BLaER1 (cell line): ENCODE measurements around the gene EMILIN2.

Source experiments
- H3K27ac ChIP-seq: shearing (Covaris generic); formaldehyde crosslinking; 2 replicates; pipeline ENCODE4 v1.8.1; 2022
- H3K27me3 ChIP-seq: shearing (Covaris generic); formaldehyde crosslinking; 2 replicates; pipeline ENCODE4 v1.8.1; 2022
- H3K36me3 ChIP-seq: shearing (Covaris generic); formaldehyde crosslinking; 2 replicates; pipeline ENCODE4 v1.8.1; 2022
- H3K4me1 ChIP-seq: shearing (Covaris generic); formaldehyde crosslinking; 2 replicates; pipeline ENCODE4 v1.8.1; 2022
- H3K4me2 ChIP-seq: shearing (Covaris generic); formaldehyde crosslinking; 2 replicates; pipeline ENCODE4 v1.8.1; 2022
- H3K4me3 ChIP-seq: shearing (Covaris generic); formaldehyde crosslinking; 2 replicates; pipeline ENCODE4 v1.8.1; 2022
- H3K9ac ChIP-seq: shearing (Covaris generic); formaldehyde crosslinking; 2 replicates; pipeline ENCODE4 v1.8.1; 2022
- H3K9me3 ChIP-seq: shearing (Covaris generic); formaldehyde crosslinking; 2 replicates; pipeline ENCODE4 v1.8.1; 2022
- H4K20me1 ChIP-seq: shearing (Covaris generic); formaldehyde crosslinking; 2 replicates; pipeline ENCODE4 v1.8.1; 2022
- Cebpa-rat ChIP-seq: shearing (Covaris generic); IDR thresholded peaks from 2 replicates; pipeline ENCODE4 v1.8.1; 2022

EMILIN2 gene

GRCh38 chr18:2919600-2919999, 72.8 kb downstream of the EMILIN2 start:
- H3K4me3 ChIP-seq, result no peak overlapping the region
- H3K36me3 ChIP-seq, result peaks cover 71% of the 10 kb centered on the region
- TF ChIP-seq Cebpa-rat, result no peak
- peak overlapping the region; percentile 35; the same call in 1 of the 2 replicates for H3K9ac ChIP-seq
- no peaks in the 10 kb centered on the region for H3K27me3 ChIP-seq
- H3K9me3 ChIP-seq, result no peaks in the 10 kb centered on the region
- H3K4me1 ChIP-seq, result peaks cover 70% of the 10 kb centered on the region
- no peaks in the 10 kb centered on the region for H4K20me1 ChIP-seq
- H3K4me2 ChIP-seq, result peak overlapping the region; percentile 41
- peak overlapping the region; percentile 85 for H3K27ac ChIP-seq

DNA sequence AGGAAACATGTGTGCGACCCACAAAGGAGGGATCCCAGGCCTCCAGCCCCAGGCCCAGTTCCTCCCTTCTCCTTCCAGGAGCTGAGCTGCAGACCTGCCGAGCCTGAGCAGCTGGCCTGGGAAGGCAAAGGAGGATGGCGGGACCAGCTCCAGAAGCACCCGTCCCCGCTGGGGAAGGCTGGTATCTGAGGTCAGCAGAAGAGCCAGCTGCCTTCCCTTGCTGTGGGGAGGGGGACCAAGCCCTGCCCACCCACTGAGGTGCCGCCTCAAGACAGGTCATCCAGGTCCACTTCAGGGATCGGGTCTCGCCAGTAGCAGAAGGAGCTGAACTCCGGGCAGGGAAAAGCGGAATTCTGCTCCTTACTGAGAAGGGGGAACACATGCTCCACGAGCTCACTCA, 73.2 kb downstream of the EMILIN2 start:
- no peaks in the 10 kb centered on the region for H3K27me3 ChIP-seq
- no peaks in the 10 kb centered on the region for H4K20me1 ChIP-seq
- peak overlapping the region; percentile 41 for H3K4me2 ChIP-seq
- peak overlapping the region; percentile 35; the same call in 1 of the 2 replicates for H3K9ac ChIP-seq
- peak overlapping the region; percentile 85 for H3K27ac ChIP-seq
- TF ChIP-seq Cebpa-rat, result no peak
- H3K4me1 ChIP-seq, result peaks cover 65% of the 10 kb centered on the region
- peaks cover 75% of the 10 kb centered on the region for H3K36me3 ChIP-seq
- H3K4me3 ChIP-seq, result no peak overlapping the region
- H3K9me3 ChIP-seq, result no peaks in the 10 kb centered on the region

DNA sequence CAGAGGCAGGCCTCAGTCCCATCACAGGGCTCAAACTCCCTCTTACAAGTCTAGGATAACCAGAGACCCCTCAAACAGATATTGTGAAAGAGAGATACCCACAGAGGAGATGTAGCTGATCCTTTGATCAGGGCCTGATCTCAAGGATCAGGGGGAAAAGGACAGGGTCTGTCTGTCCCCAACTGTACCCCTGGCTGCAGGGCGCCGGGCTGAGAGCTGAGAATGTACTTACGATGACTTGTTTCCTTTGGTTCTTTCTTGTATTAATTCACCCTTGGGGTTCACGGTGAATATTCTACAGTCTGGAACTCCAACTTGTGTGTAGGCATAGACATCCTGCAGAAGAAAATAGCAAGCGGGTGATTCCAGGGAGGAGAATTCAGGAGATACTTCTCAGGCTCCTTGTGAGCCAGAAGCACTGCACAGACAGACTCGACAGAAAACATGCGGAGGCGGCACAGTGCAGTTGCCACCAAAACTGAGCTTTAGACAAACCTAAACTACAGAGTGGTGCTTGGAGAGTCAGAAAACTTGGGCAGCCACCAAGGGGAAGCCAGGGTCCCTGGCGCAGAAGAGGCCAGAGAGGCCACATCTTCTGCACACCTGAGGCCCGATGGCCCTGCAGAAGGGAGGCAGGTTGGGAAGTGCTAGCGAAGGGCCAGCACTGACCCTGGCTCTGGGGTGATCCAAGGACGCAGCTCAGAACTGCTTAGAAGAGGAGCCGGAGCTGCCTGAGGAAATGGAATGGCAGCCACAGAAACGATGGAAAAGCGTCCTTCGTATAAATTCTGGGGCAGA, 73.9 kb downstream of the EMILIN2 start:
- no peak overlapping the region for H3K4me3 ChIP-seq
- TF ChIP-seq Cebpa-rat, result no peak
- no peaks in the 10 kb centered on the region for H4K20me1 ChIP-seq
- H3K9me3 ChIP-seq, result no peaks in the 10 kb centered on the region
- no peaks in the 10 kb centered on the region for H3K27me3 ChIP-seq
- H3K36me3 ChIP-seq, result peaks cover 82% of the 10 kb centered on the region
- peaks cover 58% of the 10 kb centered on the region for H3K4me1 ChIP-seq
- no peak overlapping the region for H3K9ac ChIP-seq
- no peak overlapping the region for H3K4me2 ChIP-seq
- peak overlapping the region; percentile 85 for H3K27ac ChIP-seq

GRCh38 chr18:2921778-2922177, 75.0 kb downstream of the EMILIN2 start:
- Histone ChIP-seq H3K36me3 (peaks cover 83% of the 10 kb centered on the region), H3K4me3 (no peak overlapping the region), H3K4me2 (no peak overlapping the region), H3K27ac (0 out of 2 replicates have a peak overlapping the region, but pooled peaks have one; percentile 85), H4K20me1 (no peaks in the 10 kb centered on the region), H3K4me1 (peaks cover 48% of the 10 kb centered on the region), H3K9ac (no peak overlapping the region), H3K9me3 (no peaks in the 10 kb centered on the region), H3K27me3 (no peaks in the 10 kb centered on the region)
- no peak for TF ChIP-seq Cebpa-rat

GRCh38 chr18:2923464-2923863, 76.7 kb downstream of the EMILIN2 start:
- Histone ChIP-seq H3K27me3 (no peaks in the 10 kb centered on the region), H3K27ac (no peak overlapping the region), H4K20me1 (no peaks in the 10 kb centered on the region), H3K36me3 (peaks cover 100% of the 10 kb centered on the region), H3K9ac (no peak overlapping the region), H3K4me2 (no peak overlapping the region), H3K4me3 (no peak overlapping the region), H3K4me1 (peaks cover 31% of the 10 kb centered on the region), H3K9me3 (no peaks in the 10 kb centered on the region)
- TF ChIP-seq Cebpa-rat, result no peak

- no peak overlapping the region for H3K9ac ChIP-seq
- no peak overlapping the region for H3K4me2 ChIP-seq
- peaks cover 17% of the 10 kb centered on the region for H3K4me1 ChIP-seq
- no peak overlapping the region for H3K27ac ChIP-seq
- TF ChIP-seq Cebpa-rat, result no peak
- H3K27me3 ChIP-seq, result no peaks in the 10 kb centered on the region
- no peak overlapping the region for H3K4me3 ChIP-seq
- no peaks in the 10 kb centered on the region for H4K20me1 ChIP-seq
- H3K9me3 ChIP-seq, result no peaks in the 10 kb centered on the region
- H3K36me3 ChIP-seq, result peaks cover 95% of the 10 kb centered on the region
These were observed 78.1 kb downstream of the EMILIN2 start for GRCh38 chr18:2924920-2925319.

DNA sequence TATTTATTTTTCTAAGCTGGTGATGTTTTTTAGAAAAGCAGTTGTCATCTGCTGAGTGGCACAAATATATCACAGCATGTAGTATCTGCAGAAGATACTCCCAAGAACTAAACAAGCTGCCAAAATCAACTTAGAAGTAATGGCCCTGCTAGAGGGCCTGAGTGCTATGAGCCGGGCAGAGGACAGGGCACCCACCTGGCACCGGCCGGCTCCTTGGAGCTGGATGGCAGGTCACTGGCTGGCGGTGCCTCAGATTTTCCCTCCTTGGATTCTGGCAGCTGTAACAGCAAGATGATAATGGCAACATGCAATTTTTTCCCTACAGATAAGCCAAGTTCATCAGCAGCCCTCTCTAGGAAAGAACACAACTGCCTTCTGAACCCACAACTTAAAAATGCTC, 79.7 kb downstream of the EMILIN2 start:
- peaks cover 95% of the 10 kb centered on the region for H3K36me3 ChIP-seq
- H4K20me1 ChIP-seq, result no peaks in the 10 kb centered on the region
- no peak overlapping the region for H3K27ac ChIP-seq
- no peak overlapping the region for H3K9ac ChIP-seq
- no peaks in the 10 kb centered on the region for H3K9me3 ChIP-seq
- H3K27me3 ChIP-seq, result no peaks in the 10 kb centered on the region
- no peak overlapping the region for H3K4me2 ChIP-seq
- H3K4me1 ChIP-seq, result 0 out of 2 replicates have a peak, but pooled peaks cover 2% of the 10 kb centered on the region
- H3K4me3 ChIP-seq, result no peak overlapping the region
- TF ChIP-seq Cebpa-rat, result no peak

- Histone ChIP-seq H3K4me2 (no peak overlapping the region), H3K27ac (no peak overlapping the region), H4K20me1 (no peaks in the 10 kb centered on the region), H3K9ac (no peak overlapping the region), H3K4me3 (no peak overlapping the region), H3K27me3 (no peaks in the 10 kb centered on the region), H3K36me3 (peaks cover 87% of the 10 kb centered on the region), H3K4me1 (peaks cover 5% of the 10 kb centered on the region; the same call in 1 of the 2 replicates), H3K9me3 (no peaks in the 10 kb centered on the region)
- TF ChIP-seq Cebpa-rat, result no peak
These were observed 80.9 kb downstream of the EMILIN2 start for GRCh38 chr18:2927745-2928144.

DNA sequence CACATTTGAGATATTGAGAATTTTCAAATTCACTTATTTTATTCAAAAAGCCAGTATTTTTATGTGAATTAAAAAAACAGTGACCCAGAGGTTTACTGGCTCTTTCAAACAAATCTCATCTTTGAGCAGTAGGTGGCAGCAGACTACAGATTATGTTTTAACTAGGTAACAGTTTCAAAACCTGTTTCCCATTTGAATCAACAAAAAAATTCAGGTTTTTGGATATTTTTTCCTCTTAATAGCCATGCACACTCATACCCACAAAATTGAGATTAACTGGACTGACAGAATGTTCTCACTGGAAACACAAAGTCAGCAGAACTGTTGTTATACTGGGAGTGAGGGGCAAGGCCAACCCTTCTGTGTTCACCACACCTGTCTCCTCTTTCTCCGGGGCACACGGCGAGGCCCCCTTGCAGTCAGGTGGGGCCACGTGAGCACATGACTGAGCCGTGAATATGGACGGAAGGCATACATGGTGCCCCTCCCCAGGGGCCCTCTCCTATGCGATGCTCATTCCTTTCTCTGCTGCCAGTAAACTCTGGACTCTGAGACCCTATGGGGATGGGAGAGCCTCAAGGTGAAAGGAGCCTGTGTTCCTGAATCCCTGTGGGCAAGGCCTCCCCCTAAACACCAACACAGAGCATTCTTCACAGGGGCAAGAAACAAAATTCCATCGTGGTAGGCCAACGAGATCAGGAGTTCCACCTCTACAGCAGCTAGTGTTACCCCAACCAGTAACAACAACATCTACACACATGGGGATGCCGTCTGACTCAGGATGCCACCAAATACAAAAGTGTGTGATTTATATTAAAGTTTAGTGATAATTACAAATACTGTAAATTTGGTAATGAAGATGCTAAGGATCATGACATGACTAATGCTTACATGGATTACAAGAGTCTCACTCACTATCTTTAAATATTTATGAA, 85.7 kb downstream of the EMILIN2 start:
- Histone ChIP-seq H3K9me3 (no peaks in the 10 kb centered on the region), H3K27ac (0 out of 2 replicates have a peak overlapping the region, but pooled peaks have one; percentile 7), H3K4me1 (peaks cover 18% of the 10 kb centered on the region), H3K36me3 (peaks cover 70% of the 10 kb centered on the region), H3K4me2 (0 out of 2 replicates have a peak overlapping the region, but pooled peaks have one; percentile 0), H3K4me3 (no peak overlapping the region), H3K9ac (no peak overlapping the region), H4K20me1 (no peaks in the 10 kb centered on the region), H3K27me3 (no peaks in the 10 kb centered on the region)
- no peak for TF ChIP-seq Cebpa-rat
